Measurements from ENCODE around the gene ADCK1. TPM values are rescaled to one million over a fixed set of nuclear protein-coding genes. Genes with fewer than 3 reads are reported as not detected.

The ADCK1 gene
- polyA plus RNA-seq, 4 donors = 5.1 to 10.2 (median 8.0) TPM

DNA sequence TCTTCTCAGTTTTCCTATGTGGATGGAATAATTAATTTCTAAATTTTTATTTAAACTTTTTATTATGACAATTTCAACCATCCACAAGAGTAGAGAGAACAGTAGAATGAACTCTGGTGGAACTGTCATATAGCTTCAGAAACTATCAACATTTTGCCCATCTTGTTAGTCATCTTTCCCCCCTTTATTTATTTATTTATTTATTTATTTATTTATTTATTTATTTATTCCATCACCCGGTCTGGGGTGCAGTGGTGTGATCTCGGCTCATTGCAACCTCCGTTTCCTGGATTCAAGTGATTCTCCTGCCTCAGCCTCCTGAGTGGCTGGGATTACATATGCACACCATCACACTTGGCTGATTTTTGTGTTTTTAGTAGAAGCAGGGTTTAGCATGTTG, 23.5 kb downstream of the ADCK1 start:
- FAIRE-seq = no peak
- Histone ChIP-seq H3K27me3 (ENCODE audit: control insufficient read depth in 3 of 3, insufficient read depth in 3 of 3, low read length in 3 of 3) (no peaks in the 10 kb centered on the region), H3K36me3 (ENCODE audit: control insufficient read depth in 3 of 3, insufficient read depth in 2 of 3, low read depth in 1 of 3, low read length in 3 of 3) (peaks cover 0 to 29% (median 5%) of the 10 kb centered on the region in 3 donors), H3K9me3 (ENCODE audit: control insufficient read depth in 2 of 2, insufficient read depth in 1 of 2, low read depth in 1 of 2, low read length in 1 of 2) (no peaks in the 10 kb centered on the region), H3K4me1 (ENCODE audit: control insufficient read depth in 3 of 3, insufficient read depth in 2 of 3, low read depth in 1 of 3, low read length in 2 of 3) (no peaks in the 10 kb centered on the region), H3K27ac (ENCODE audit: low read depth in 1 of 3, low read length in 2 of 3) (no peak overlapping the region), H3K4me3 (ENCODE audit: low read depth in 1 of 3, low read length in 3 of 3) (no peak overlapping the region)
- 95 to 98% (median 96%) methylated on average over 3 of the region's 3 CpGs for WGBS, 3 donors
- no peak for DNase-seq

DNA sequence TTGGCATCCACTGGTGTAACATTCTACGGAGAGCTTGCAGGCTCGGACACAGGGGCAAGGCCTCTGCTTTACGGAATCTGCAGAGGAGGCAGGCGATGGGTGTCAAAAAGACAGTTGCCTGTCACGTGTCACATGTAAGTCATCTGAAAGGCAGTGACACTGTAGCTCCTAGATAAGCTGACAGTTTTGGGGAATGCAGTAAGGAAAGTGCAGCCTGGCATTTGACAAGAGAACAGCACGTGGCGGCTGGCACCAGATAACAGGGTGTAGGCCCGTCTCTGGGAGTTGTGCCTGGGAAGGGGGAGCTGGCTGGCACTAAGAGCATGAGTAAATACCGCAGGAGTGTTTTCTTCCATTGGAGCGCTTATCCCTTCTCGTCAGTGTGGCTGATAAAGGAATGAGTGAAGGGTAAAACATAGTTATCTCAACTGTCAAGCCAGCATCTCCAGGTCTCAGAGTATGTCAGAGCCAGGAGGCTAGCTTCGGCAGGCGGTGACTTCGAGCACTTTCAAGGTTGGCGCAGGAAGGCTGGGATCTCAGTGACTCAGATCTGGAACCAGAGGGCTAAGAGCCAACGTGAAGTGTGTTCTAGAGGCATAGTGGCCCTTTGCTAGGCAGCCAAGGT, 26.1 kb downstream of the ADCK1 start:
- no peak overlapping the region for H3K27ac ChIP-seq (ENCODE audit: low read depth in 1 of 3, low read length in 2 of 3)
- H3K4me3 ChIP-seq (ENCODE audit: low read depth in 1 of 3, low read length in 3 of 3) = no peak overlapping the region
- no peak for DNase-seq
- no peak for FAIRE-seq
- H3K9me3 ChIP-seq (ENCODE audit: control insufficient read depth in 2 of 2, insufficient read depth in 1 of 2, low read depth in 1 of 2, low read length in 1 of 2) = no peaks in the 10 kb centered on the region
- H3K27me3 ChIP-seq (ENCODE audit: control insufficient read depth in 3 of 3, insufficient read depth in 3 of 3, low read length in 3 of 3) = no peaks in the 10 kb centered on the region
- 91 to 92% (median 92%) methylated on average over 16 of the region's 16 CpGs for WGBS, 3 donors
- no peaks in the 10 kb centered on the region for H3K4me1 ChIP-seq (ENCODE audit: control insufficient read depth in 3 of 3, insufficient read depth in 2 of 3, low read depth in 1 of 3, low read length in 2 of 3)
- H3K36me3 ChIP-seq (ENCODE audit: control insufficient read depth in 3 of 3, insufficient read depth in 2 of 3, low read depth in 1 of 3, low read length in 3 of 3) = peaks cover 1 to 28% (median 2%) of the 10 kb centered on the region in 3 donors

- no peak for DNase-seq
- FAIRE-seq = no peak
- H3K27ac ChIP-seq (ENCODE audit: low read depth in 1 of 3, low read length in 2 of 3) = no peak overlapping the region
- no peaks in the 10 kb centered on the region for H3K4me1 ChIP-seq (ENCODE audit: control insufficient read depth in 3 of 3, insufficient read depth in 2 of 3, low read depth in 1 of 3, low read length in 2 of 3)
- H3K9me3 ChIP-seq (ENCODE audit: control insufficient read depth in 2 of 2, insufficient read depth in 1 of 2, low read depth in 1 of 2, low read length in 1 of 2) = no peaks in the 10 kb centered on the region
- peaks cover 5 to 20% (median 5%) of the 10 kb centered on the region in 3 donors for H3K36me3 ChIP-seq (ENCODE audit: control insufficient read depth in 3 of 3, insufficient read depth in 2 of 3, low read depth in 1 of 3, low read length in 3 of 3)
- H3K27me3 ChIP-seq (ENCODE audit: control insufficient read depth in 3 of 3, insufficient read depth in 3 of 3, low read length in 3 of 3) = no peaks in the 10 kb centered on the region
- WGBS, 3 donors = 90 to 98% (median 91%) methylated on average over 2 of the region's 2 CpGs
- no peak overlapping the region for H3K4me3 ChIP-seq (ENCODE audit: low read depth in 1 of 3, low read length in 3 of 3)
Observed at GRCh38 chr14:77830692-77831091, 30.8 kb downstream of the ADCK1 start.

GRCh38 chr14:77832297-77832696, 32.4 kb downstream of the ADCK1 start:
- no peaks in the 10 kb centered on the region for H3K27me3 ChIP-seq (ENCODE audit: control insufficient read depth in 3 of 3, insufficient read depth in 3 of 3, low read length in 3 of 3)
- H3K9me3 ChIP-seq (ENCODE audit: control insufficient read depth in 2 of 2, insufficient read depth in 1 of 2, low read depth in 1 of 2, low read length in 1 of 2) = no peaks in the 10 kb centered on the region
- H3K27ac ChIP-seq (ENCODE audit: low read depth in 1 of 3, low read length in 2 of 3) = no peak overlapping the region
- no peak for DNase-seq
- peaks cover 5 to 17% (median 8%) of the 10 kb centered on the region in 3 donors for H3K36me3 ChIP-seq (ENCODE audit: control insufficient read depth in 3 of 3, insufficient read depth in 2 of 3, low read depth in 1 of 3, low read length in 3 of 3)
- no peaks in the 10 kb centered on the region for H3K4me1 ChIP-seq (ENCODE audit: control insufficient read depth in 3 of 3, insufficient read depth in 2 of 3, low read depth in 1 of 3, low read length in 2 of 3)
- no peak overlapping the region for H3K4me3 ChIP-seq (ENCODE audit: low read depth in 1 of 3, low read length in 3 of 3)
- 47 to 65% (median 59%) methylated on average over 3 of the region's 3 CpGs for WGBS, 3 donors
- FAIRE-seq = no peak

- no peak for DNase-seq
- Histone ChIP-seq H3K27me3 (ENCODE audit: control insufficient read depth in 3 of 3, insufficient read depth in 3 of 3, low read length in 3 of 3) (no peaks in the 10 kb centered on the region), H3K36me3 (ENCODE audit: control insufficient read depth in 3 of 3, insufficient read depth in 2 of 3, low read depth in 1 of 3, low read length in 3 of 3) (peaks cover 0 to 10% (median 2%) of the 10 kb centered on the region in 3 donors), H3K27ac (ENCODE audit: low read depth in 1 of 3, low read length in 2 of 3) (no peak overlapping the region), H3K4me3 (ENCODE audit: low read depth in 1 of 3, low read length in 3 of 3) (no peak overlapping the region), H3K4me1 (ENCODE audit: control insufficient read depth in 3 of 3, insufficient read depth in 2 of 3, low read depth in 1 of 3, low read length in 2 of 3) (no peaks in the 10 kb centered on the region), H3K9me3 (ENCODE audit: control insufficient read depth in 2 of 2, insufficient read depth in 1 of 2, low read depth in 1 of 2, low read length in 1 of 2) (no peaks in the 10 kb centered on the region)
- FAIRE-seq = no peak
- WGBS, 3 donors = 83 to 89% (median 89%) methylated on average over 7 of the region's 7 CpGs
Observed at GRCh38 chr14:77837926-77838325, 38.0 kb downstream of the ADCK1 start.

GRCh38 chr14:77838831-77839511, 39.1 kb downstream of the ADCK1 start:
- no peak overlapping the region for H3K4me3 ChIP-seq (ENCODE audit: low read depth in 1 of 3, low read length in 3 of 3)
- no peak overlapping the region for H3K27ac ChIP-seq (ENCODE audit: low read depth in 1 of 3, low read length in 2 of 3)
- peaks cover 0 to 10% (median 2%) of the 10 kb centered on the region in 3 donors for H3K36me3 ChIP-seq (ENCODE audit: control insufficient read depth in 3 of 3, insufficient read depth in 2 of 3, low read depth in 1 of 3, low read length in 3 of 3)
- 68 to 90% (median 89%) methylated on average over 8 of the region's 8 CpGs for WGBS, 3 donors
- H3K27me3 ChIP-seq (ENCODE audit: control insufficient read depth in 3 of 3, insufficient read depth in 3 of 3, low read length in 3 of 3) = no peaks in the 10 kb centered on the region
- no peaks in the 10 kb centered on the region for H3K4me1 ChIP-seq (ENCODE audit: control insufficient read depth in 3 of 3, insufficient read depth in 2 of 3, low read depth in 1 of 3, low read length in 2 of 3)
- no peaks in the 10 kb centered on the region for H3K9me3 ChIP-seq (ENCODE audit: control insufficient read depth in 2 of 2, insufficient read depth in 1 of 2, low read depth in 1 of 2, low read length in 1 of 2)
- DNase-seq = no peak
- no peak for FAIRE-seq

DNA sequence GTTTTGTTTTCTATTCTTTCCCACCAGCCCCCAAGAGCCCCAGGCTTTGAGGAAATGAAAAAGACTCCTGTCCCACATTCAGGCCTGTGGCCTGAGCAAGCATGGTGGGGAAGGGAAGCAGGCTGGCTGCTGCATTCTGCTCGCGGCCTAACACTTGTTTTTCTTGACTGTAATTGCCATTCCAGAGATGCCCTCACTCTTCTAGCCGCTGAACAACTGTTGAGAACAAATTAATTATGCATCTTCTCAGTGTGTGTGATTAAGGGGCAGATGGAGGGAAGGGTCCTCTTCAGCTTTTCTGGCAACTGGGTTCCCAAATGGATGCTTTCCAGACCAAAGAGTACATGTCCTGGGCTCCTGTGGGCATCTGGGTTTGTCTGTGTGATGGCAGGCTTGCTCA, 43.3 kb downstream of the ADCK1 start:
- no peaks in the 10 kb centered on the region for H3K9me3 ChIP-seq (ENCODE audit: control insufficient read depth in 2 of 2, insufficient read depth in 1 of 2, low read depth in 1 of 2, low read length in 1 of 2)
- no peaks in the 10 kb centered on the region for H3K4me1 ChIP-seq (ENCODE audit: control insufficient read depth in 3 of 3, insufficient read depth in 2 of 3, low read depth in 1 of 3, low read length in 2 of 3)
- no peak overlapping the region for H3K4me3 ChIP-seq (ENCODE audit: low read depth in 1 of 3, low read length in 3 of 3)
- no peak overlapping the region for H3K27ac ChIP-seq (ENCODE audit: low read depth in 1 of 3, low read length in 2 of 3)
- FAIRE-seq (no peak), DNase-seq (no peak)
- no peaks in the 10 kb centered on the region for H3K27me3 ChIP-seq (ENCODE audit: control insufficient read depth in 3 of 3, insufficient read depth in 3 of 3, low read length in 3 of 3)
- H3K36me3 ChIP-seq (ENCODE audit: control insufficient read depth in 3 of 3, insufficient read depth in 2 of 3, low read depth in 1 of 3, low read length in 3 of 3) = no peaks in the 10 kb centered on the region
- 85 to 94% (median 93%) methylated on average over 3 of the region's 3 CpGs for WGBS, 3 donors

- FAIRE-seq = no peak
Observed at GRCh38 chr14:77843651-77844050, 43.7 kb downstream of the ADCK1 start.

More at GRCh38 chr14:77843651-77844050, 43.7 kb downstream of the ADCK1 start:
- Histone ChIP-seq H3K36me3 (ENCODE audit: control insufficient read depth in 3 of 3, insufficient read depth in 2 of 3, low read depth in 1 of 3, low read length in 3 of 3) (no peaks in the 10 kb centered on the region), H3K27ac (ENCODE audit: low read depth in 1 of 3, low read length in 2 of 3) (no peak overlapping the region), H3K4me1 (ENCODE audit: control insufficient read depth in 3 of 3, insufficient read depth in 2 of 3, low read depth in 1 of 3, low read length in 2 of 3) (no peaks in the 10 kb centered on the region), H3K27me3 (ENCODE audit: control insufficient read depth in 3 of 3, insufficient read depth in 3 of 3, low read length in 3 of 3) (no peaks in the 10 kb centered on the region), H3K4me3 (ENCODE audit: low read depth in 1 of 3, low read length in 3 of 3) (no peak overlapping the region), H3K9me3 (ENCODE audit: control insufficient read depth in 2 of 2, insufficient read depth in 1 of 2, low read depth in 1 of 2, low read length in 1 of 2) (no peaks in the 10 kb centered on the region)
- no peak for DNase-seq
- WGBS, 3 donors = 97 to 100% (median 100%) methylated on average over 1 of the region's 1 CpG

Data from small intestine (tissue), 7 donors.